HG03342 (cell line): ENCODE results near the gene PKD1L1.
"Not testable (repeated sequence)": the region's sequence is repeated elsewhere in the genome, so short reads cannot be mapped to it uniquely, and the experiment has no call there.

Experiments
- ATAC-seq: cut with Tn5 transposase; IDR thresholded peaks from one replicate; pipeline ENCODE4 v1.9.1; 2021; ENCODE audit warnings: mild to moderate bottlenecking, moderate library complexity; ENCODE audit not compliant: unreplicated experiment

PKD1L1 gene, protein sequence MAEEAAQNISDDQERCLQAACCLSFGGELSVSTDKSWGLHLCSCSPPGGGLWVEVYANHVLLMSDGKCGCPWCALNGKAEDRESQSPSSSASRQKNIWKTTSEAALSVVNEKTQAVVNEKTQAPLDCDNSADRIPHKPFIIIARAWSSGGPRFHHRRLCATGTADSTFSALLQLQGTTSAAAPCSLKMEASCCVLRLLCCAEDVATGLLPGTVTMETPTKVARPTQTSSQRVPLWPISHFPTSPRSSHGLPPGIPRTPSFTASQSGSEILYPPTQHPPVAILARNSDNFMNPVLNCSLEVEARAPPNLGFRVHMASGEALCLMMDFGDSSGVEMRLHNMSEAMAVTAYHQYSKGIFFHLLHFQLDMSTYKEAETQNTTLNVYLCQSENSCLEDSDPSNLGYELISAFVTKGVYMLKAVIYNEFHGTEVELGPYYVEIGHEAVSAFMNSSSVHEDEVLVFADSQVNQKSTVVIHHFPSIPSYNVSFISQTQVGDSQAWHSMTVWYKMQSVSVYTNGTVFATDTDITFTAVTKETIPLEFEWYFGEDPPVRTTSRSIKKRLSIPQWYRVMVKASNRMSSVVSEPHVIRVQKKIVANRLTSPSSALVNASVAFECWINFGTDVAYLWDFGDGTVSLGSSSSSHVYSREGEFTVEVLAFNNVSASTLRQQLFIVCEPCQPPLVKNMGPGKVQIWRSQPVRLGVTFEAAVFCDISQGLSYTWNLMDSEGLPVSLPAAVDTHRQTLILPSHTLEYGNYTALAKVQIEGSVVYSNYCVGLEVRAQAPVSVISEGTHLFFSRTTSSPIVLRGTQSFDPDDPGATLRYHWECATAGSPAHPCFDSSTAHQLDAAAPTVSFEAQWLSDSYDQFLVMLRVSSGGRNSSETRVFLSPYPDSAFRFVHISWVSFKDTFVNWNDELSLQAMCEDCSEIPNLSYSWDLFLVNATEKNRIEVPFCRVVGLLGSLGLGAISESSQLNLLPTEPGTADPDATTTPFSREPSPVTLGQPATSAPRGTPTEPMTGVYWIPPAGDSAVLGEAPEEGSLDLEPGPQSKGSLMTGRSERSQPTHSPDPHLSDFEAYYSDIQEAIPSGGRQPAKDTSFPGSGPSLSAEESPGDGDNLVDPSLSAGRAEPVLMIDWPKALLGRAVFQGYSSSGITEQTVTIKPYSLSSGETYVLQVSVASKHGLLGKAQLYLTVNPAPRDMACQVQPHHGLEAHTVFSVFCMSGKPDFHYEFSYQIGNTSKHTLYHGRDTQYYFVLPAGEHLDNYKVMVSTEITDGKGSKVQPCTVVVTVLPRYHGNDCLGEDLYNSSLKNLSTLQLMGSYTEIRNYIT (N-terminal part only)

DNA sequence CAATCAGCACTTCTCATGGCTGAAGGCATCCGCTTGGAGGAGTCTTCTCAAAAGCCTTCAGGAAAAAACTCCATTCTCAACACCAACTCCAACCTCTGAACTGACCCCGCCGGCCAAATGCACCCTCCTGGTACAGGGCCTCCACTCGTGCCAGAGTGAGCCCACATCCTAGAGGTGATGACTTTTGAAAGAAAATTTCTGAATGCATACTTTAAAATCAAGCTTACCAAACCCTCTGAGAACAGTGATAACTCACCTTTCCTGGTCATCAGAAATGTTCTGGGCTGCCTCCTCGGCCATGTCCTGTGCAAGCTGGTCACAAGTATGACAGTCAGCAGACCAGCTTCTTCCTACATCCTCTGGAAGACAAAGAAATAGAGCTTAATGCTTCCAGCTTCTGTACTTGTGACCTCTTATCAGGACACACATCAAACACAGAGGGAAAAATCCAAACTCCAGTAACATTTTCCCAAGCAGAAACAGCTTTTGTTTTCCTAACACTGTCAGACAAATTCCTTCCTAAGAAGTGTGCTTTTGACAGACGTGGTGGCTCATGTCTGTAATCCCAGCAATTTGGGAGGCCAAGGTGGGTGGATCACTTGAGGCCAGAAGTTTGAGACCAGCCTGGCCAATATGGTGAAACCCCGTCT lies at the start of gene PKD1L1:
Gene PKD1L1, minus strand, starts transcription at position 326 of the 650 bp plus-strand sequence. Its CDS starts 26 bp downstream, at position 300.
- no peak for ATAC-seq

DNA sequence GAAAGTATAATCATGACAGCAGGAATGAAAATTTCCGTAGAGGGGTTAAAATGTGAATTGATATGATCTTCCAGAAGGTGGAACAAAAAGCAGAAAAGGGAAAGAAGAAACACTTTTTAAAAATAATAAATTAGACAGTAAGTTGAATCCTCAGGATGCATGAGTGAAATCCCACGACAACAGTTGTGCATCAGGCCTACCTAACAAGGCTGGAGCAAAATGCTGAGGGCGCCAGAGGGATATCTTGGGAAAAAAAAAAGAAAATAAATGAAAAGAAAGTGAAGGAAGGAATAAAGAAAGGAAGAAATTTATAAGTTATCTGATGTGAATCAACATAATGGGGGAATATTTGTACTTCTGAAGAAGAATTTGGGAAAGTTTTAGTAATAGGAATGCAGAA lies 44.2 kb upstream of the PKD1L1 start:
- ATAC-seq, result no peak

DNA sequence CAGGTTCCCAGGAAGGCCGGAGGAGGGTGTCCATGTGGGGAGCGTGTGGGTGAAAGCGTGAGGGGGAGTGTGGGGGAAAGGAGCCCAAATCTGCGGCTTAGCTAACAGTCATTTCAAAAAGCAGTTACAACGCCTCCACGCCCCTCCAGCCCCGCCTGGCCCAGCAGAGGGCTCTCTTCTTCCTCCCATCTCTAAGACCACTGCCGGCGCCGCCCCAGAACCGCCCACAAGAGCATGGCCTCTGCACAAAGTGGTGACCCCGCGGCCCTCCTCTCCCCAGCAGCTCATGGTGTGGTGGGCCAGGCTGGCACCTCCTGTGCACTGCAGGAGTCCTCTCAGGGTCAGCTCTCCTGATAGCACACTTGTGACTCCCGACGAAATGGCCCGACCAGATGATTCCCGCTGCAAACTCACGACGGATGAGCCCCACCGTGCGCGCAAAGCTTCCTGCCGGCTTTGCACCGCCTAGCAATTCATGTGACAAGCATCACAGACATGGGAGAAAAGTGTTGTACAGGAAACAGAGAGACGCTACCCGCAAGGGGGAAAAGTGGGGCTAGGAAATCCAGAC lies 43.6 kb upstream of the PKD1L1 start:
- ATAC-seq, result peak; percentile 99

DNA sequence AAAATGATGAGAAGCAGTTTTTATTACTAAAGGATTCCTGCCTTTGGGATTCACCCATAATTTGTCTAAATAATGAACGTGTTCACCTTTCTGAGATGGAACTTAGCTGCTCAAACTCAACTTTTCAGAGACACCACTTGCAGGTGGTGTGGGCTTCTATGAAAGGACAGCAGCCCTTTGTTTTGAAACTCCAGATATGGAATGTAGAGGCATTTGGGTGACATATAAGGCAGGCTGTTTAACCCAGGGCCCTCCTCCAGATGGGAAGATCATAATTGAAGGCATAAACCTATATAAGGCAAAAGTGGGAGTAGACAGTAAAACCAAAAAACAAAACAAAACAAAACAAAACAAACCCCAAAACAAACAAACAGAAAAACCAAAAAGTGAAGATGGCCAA lies 43.0 kb upstream of the PKD1L1 start:
- no peak for ATAC-seq

DNA sequence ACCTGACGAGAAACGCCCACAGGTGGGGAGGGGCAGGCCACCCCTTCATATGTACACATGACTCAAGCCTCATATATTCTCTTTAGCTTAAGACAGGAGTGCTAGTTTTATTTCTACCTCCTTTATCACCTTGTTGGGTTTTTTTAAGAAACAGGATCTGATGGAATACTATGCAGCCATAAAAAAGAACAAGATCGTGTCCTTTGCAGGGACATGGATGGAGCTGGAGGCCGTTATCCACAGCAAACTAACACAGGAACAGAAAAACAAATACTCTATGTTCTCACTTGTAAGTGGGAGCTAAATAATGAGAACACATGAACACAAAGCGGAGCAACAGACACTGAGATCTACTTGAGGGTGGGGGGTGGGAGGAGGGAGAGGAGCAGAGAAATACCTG lies 42.3 kb upstream of the PKD1L1 start:
- ATAC-seq, result no peak

GRCh38 chr7:47989607-47990400 lies 41.5 kb upstream of the PKD1L1 start:
- ATAC-seq, result not testable (repeated sequence)

- ATAC-seq, result no peak
Observed at GRCh38 chr7:47988496-47989386, 40.5 kb upstream of the PKD1L1 start.

- no peak for ATAC-seq
Observed at GRCh38 chr7:47982610-47983009, 34.3 kb upstream of the PKD1L1 start.

- not testable (repeated sequence) for ATAC-seq
Observed at GRCh38 chr7:47980648-47981047, 32.4 kb upstream of the PKD1L1 start.

- ATAC-seq, result no peak
Observed at GRCh38 chr7:47979832-47980181, 31.5 kb upstream of the PKD1L1 start.

DNA sequence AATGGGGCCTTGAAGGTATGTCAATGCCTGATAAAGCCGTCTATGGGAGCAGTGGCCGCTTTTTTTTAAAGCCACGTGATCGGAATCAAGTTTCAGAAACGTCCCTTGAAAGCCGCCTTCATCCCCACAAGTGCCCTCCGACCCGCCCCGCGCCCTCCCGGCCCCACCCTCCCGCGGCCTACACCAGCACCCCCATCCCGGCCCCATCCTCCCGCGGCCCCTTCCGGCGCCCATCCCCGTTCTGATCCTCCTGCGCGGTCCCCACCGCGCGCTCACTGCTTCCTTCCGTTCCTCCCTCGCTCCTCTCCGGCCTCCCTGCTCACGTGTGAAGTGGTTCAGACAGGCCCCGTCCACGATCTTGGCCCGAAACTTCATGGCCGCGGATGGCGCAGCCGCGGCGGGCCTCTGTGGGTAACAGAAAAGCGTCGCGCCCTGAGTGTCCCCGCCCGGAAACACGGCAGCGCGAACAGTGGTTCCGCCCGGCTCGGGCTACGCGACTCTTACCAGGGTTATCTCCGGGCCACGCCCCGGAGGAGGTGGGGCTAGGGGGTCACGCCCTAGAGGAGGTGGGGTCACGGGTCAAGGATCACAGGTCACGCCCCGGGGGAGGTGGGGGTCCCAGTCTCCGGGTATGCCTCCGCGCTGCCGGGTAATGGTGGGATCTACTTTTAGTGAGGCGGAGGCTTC lies 31.0 kb upstream of the PKD1L1 start, which contains the start of gene HUS1:
Gene HUS1, minus strand, starts transcription at position 471 of the 687 bp plus-strand sequence. Its CDS starts 96 bp downstream, at position 375.
- ATAC-seq, result peak; percentile 99

- ATAC-seq, result no peak
Observed at GRCh38 chr7:47978790-47979144, 30.5 kb upstream of the PKD1L1 start.

DNA sequence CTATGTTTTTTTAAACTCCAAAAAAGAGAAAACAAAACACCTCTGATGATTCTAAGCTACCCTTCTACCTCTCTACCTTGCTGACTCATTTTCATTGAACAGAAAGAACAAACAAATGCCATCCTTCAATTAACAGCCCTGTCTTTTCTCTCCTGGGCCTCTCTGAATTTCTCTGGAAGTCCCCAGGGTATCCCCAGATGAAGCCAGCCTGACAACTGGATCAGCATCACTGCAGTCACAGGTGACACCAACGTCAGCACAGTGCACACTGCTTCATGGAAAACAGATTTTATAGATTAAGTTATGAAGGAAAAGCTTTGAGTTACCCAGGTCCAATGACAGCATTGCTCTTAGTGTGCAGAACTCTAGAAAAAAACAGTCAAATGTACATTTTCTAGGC lies 25.5 kb upstream of the PKD1L1 start:
- ATAC-seq, result no peak

DNA sequence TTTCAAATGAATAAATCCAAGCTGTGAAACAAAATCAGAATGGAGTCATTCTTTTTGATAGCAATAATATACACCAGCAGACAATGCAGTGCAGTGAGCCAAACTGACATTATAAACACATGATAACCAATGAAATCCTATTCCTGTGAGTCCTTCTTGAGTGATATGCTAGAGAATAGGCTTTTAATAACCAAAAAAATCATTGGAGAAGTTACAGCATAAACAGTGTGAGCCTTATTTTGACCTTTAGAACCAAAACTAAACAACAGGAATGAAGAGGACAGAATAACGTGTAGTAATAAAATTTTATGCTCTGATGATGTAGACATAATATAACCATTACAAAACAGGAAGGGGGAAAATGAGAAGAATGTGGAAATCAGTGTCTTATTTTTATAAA lies 22.5 kb upstream of the PKD1L1 start:
- no peak for ATAC-seq

DNA sequence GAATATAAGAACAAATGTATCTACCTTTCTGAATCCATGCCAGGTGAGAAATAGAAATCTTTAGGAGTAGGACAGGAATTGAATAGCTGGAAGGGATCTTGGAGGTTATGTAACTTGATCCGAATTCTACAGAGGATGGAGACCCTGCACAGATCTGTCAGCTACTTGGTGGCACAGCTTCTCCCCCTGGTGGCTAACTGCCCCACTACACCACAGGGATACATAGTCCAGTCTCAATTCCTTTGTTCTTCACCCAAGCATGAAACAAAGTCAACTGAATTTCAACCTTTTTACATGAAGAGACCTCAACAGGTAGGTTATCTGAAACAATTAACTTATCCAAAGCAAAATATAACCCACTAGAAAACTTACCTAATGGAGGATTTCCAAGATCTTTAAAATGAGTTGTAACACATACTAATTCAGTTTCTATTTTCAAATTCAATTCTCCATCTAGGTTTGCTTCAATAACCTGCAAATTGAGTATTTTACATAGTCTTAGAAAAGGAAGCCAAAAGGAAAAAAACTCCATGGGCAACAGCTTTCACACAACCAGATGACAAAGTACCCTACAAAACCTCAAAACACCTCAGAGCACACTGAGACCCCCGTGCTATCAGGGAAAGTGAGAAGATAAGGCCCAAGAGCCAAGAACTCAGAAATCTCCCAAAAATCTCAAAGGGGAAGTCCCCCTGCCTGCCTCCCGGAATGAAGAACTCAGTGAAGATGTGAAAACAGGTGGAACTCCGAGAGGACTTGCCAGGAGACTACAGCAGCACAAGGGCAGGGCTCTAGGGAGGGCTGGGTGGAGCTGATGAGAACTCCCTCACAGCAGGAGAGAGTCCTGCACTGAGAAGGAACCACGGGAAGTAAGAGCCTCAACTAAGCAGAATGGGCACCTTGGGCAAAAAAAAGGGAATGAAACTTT lies 20.8 kb upstream of the PKD1L1 start:
- peak; percentile 93 for ATAC-seq

GRCh38 chr7:47967708-47968107 lies 19.4 kb upstream of the PKD1L1 start:
- no peak for ATAC-seq

DNA sequence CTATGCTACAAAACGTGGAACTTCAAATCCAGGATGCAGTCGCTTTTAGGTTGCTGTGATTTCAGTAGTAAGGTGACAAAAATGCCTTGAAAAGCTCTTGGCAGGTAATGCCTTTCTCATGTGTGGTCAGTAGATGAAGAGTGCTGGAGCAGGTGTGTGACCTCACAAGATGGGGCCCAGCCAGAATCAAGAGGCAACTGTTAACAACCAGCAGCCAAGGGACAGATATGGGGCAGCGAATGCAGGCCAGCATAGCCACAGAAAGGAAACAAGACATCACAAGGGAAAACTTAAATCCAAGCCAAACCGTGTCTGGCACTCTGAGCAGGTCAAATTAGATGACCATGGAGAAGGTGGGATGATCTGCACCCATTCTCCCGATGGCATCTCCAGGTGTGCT lies 18.9 kb upstream of the PKD1L1 start:
- no peak for ATAC-seq
